Globus pallidus (tissue), 1 donor: ENCODE results near the gene SLC12A2.

ENCODE experiments used
- DNase-seq: peaks from one replicate; pipeline ENCODE4 v3.0.0-alpha.2; 2015; ENCODE audit warnings: low spot score

Gene SLC12A2

DNA sequence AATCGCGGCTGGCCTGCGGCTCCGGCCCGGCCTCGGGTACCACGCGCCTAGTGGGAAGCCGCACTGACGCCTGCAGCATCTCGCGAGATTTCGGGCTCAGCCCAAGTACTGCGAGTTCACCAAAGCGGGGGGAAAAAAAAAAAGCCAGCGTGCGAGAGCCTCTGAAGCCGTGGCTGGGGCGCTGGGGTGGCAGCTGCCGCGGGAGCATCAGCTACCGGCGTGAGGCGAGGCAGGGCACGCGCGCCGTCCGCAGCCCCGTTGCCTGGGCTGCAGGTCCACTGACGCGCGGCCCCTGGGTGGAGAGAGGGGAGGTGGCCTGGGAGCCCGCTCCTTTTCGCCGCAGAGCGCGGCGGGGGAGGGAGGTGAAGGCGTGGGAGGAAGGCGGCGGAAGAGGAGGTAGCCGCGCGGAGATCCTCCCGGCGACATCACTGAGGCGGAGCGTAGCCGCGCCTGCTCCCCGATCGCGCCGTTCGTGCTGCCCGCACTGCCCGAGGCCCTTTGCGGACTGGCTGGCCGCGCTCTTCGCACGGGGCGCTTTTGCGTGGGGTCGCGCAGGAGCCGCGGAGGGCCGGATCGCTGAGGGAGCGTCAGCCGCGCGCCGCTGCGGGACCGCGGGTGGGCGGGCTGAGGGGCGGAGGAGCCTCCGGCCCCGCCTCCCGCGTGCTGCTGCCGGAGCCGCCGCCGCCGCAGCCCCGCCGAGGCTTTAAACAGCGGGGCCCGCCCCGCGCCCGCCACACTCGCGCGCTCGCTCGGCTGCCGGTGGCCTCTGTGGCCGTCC lies at the start of gene SLC12A2:
Gene SLC12A2 (plus strand): TSS at position 734 of the 778 bp plus-strand sequence. CDS start 189 bp downstream, outside the sequence.
- DNase-seq: peak; percentile 91

DNA sequence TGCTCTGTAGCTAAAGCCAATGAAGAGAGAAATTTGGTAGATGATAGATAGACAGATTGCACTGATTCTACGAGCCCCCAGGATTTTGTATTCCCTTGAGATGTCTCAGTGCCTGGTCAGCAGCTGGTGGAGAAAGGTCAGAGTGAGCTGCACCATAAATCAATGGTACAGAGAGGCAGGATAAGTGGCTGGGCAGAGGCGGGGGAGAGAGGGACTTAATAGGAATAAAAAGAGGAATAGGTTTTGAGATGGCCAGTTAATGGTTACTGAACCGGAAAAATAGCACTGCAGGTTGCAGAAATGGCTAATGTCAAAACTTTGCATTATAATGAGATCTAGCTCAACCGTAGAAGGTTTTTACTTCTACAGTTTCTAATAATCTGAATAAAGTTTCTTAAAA lies 47.9 kb upstream of the SLC12A2 start:
- no peak for DNase-seq

DNA sequence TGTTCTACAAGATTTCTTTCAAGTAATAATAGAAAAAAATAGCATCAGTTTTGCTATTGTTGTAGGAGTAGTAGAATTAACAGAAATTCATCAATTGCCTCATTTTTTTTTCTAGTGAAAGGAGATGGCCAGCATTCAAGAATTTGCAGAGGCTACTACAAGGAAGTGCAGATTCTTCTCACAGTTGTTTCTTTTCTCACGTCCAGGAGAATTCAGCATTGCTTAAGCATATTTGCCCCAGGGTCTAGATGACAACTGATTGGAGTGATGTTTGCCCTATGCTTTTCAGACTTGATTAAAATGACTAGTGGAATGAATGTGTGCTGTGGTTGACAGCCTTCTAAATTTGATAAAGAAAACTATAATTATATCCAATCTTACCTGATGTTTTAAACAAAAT lies 46.6 kb upstream of the SLC12A2 start:
- no peak for DNase-seq

DNA sequence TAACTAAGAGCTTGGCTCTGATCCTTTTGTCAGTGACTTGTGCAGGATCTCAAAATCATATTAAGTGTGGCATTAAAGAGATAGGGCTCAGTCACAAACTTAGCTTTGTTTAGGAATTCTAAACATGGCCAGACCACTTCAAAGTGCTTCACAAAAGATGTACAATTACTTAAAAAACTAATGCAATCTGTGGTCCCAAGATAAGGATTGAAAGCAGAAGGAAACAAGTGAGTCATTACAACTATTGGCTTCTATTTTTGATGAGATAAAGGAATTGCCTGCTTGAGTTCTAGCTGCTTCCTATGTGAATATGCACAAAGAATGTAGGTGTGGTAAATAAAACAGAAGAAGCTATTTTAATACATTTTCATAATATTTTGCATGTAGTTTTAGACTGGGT lies 44.9 kb upstream of the SLC12A2 start:
- no peak for DNase-seq

DNA sequence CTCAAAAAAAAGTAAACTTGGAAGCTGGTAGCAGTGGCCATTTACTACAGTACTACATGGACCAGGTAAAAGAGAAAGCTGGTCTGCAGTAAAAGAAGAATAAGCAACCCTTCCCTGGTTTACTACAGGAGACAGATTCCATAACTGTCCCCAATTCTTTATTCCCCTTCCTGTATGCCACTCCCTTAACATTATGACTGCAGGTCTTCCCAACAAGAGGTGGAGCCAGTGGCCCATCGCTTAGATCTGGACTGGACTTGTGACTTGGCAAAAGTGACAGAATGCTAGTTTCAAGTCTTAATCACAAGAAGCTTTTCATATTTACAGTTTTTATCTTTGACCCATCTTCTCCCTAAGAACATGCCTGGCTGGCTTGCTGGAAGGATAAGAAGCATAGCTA lies 42.6 kb upstream of the SLC12A2 start:
- DNase-seq: no peak

DNA sequence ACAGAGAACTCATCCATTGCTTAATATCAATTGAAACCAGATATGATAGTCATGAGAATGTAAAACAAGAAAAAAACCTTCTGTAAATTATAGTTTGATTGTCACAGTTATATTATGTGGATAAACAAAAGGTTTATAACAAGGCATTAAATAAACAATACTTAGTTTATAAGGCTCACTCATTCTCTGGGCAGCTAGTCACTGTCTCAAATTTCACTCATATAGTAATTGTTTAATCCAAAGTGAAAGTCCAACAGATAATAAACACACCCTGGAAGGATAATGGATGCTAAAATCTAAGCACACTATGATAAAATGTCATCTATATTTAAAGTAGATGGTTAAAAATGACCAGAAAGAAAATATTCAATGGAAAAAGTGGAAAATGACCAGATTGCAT lies 30.8 kb upstream of the SLC12A2 start:
- DNase-seq: no peak

DNA sequence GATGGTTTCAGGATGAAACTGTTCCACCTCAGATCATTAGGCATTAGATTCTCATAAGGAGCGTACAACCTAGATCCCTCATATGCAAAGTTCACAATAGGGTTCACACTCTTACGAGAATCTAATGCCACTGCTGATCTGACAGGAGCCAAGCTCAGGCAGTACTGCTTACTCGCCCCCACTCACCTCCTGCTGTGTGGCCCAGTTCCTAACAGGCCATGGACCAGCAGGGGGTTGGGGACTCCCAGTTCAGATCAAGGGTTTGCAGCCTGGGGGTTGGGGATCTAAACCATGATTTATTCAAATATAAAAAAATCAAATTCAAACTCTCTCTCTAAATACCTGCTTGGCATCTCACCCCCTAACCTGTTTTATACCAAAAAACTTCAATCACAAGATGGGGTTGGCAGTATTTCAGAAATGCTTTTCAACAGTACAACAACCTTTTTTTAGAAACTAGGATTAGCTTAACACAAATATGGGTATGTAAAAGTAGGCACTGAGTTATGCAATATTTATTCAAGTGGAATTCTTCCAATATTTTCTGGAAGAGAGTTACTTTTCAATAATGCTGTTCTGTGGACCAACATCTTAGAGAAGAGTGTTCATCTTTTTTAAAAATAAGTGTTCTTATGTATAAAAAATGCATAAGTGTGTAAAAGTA lies 30.1 kb upstream of the SLC12A2 start:
- no peak for DNase-seq

DNA sequence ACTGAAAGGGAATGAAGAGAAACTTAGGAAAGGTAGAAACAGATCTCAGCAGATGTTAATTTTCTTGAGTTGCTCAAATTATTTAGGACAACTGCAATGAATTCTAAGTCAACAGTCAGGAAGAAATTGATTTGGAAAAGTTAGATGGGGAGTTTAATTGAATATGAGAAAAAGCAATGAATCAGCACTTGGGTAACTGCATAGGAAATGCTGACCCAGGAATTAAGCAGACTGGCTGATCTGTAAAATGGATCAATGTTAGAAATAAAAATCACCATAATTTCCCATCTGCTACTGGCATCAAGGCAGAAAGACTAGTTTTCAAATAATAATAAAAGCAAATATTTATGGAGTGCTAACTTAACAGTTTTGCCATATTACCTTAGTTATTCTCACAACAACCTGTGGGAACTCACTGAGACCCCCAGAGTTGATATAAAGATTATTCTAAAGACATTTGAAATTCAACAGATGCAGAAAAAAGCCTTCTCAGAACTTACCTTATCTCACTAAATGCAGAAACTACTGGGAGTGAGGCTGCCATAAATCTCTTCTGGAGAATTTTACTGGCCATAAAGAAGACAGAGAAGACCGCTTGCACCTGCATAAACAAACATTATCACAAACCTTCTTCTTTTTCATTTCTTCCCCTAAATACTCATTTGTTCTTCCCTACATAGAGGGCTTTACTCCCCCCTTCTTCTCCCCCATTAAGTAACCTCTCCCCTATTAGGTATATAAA lies 22.8 kb upstream of the SLC12A2 start:
- DNase-seq: no peak

DNA sequence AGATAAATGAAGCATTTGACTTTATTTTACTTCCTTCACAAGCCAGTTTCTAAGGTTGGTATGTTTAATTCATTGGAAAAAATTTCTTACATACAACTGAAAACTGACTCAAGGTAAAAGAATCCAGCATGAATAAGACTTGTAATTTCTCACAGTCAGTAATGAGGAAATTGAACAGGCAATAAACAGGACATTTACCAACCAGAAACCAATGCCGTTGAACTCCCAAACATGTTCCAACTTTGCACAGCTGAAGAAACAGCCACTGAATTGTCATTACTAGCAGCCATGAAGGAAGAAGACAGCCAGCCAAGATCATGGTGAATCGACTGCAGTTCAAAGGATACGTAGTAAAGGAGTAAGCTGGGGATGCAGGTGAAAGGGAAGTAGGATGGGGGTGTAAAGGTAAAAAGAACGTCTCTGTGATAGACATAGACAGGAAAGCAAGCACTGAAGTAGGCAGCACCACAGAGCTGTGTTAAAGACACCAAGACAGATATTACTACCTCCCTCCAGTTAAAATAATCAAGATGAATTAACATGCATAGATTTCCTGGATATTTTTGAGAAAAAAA lies 21.3 kb upstream of the SLC12A2 start:
- no peak for DNase-seq

DNA sequence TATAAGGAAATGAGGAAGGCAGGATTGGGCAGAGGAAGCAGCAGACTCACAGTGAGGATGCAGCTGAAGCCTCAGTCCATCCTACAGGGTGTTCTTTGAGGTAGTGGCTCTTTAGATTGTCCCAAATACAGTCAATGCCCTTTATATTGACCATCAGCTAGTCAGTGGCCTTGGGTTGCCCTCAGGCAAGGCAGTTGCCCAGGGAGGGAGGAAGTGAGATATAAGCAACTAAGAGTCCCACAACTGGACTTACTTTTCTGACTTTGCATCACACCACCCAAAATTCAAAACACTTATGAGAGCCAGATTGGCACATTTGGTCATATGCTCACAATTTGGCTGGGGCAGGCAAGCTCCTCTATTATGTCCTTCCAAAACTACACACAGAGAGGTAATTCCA lies 9.4 kb upstream of the SLC12A2 start:
- no peak for DNase-seq

DNA sequence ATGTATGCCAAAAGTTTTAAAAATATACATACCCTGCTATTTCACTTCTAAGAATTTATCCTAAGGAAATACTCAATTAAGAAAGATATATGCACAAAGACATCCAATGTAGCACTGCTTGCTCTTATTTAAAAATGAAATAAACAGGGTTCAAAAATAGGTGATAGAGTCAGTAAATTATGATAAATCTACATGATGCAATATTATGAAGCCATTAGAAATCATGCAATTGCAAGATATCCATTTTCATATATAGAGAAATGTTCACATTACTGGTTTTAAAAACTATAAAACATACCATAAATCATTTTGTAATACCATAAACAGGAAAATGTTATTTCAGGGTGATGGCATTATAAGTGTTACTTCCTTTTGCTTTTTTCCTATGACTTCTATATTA lies 8.6 kb upstream of the SLC12A2 start:
- DNase-seq: no peak

DNA sequence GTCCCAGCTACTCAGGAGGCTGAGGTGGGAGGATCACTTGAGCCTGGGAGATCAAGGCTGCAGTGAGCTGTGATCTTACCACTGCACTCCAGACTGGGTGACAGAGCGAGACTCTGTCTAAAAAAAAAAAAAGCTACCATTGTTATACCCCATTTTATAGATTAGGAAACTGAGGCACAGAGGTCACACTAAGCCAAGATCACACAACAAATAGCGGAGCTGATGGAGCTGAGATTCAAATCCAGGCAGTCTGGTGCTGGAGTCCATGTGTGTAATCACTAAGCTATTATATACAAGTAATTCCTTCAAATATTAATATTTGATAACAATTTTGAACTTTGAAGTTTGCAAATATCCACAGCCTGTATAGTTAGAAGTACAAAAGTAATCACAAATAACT lies 6.0 kb upstream of the SLC12A2 start:
- no peak for DNase-seq

DNA sequence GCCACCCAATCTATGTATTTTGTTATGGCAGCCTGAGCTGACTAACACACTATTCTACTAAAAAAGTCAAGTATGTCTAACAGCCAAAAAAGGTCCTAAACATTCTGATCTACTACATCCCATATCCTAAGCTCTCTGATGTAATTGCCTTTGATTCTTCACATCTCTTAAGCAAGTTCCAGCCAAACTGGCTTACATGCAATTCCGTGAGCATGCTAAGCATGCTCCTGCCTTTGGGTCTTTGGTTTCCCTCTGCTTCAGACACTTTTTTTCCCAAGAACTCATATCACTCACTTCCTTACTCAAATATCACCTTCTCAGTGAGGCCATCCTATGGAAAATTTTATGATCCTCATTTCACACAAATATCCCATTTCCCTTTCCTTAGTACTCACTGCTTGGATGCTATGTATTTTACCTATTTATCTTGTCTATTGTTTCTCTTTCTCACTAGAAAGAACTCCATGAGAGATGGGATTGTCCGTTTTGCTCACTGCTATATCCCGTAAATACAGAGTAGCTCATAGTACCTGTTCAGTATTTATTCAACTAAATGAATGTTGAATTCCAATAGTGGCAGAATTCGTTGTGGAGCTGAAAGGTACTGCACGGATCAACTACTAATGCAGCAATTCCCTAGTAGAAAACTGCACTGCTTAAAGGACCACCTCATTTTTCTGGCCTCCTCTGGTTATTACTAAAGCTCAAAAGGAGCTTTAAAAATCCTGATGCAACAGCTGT lies 2.3 kb upstream of the SLC12A2 start:
- no peak for DNase-seq

DNA sequence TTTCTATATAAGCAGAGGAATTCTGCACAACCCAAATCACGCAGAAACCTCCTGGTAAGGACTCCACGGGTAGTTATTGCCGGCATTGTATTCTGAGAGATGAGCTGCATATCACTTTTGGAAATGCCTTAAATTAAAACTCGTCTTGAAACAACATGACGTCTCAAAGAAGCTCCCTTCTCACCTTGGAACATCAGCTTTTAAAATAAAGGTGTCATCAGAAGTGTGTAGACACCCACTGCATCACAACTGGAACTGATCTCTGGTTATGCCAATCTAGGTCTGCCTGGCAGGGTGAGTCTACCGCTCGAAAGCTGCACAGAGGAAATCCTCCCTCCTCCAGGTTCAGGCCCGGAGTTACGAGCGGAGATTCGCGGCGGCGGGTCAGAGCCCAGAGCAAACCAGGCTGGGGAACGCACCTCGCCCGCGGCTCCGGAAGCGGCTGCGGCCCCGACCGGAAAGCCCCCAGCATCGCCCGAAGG lies 974 bp upstream of the SLC12A2 start:
- no peak for DNase-seq

DNA sequence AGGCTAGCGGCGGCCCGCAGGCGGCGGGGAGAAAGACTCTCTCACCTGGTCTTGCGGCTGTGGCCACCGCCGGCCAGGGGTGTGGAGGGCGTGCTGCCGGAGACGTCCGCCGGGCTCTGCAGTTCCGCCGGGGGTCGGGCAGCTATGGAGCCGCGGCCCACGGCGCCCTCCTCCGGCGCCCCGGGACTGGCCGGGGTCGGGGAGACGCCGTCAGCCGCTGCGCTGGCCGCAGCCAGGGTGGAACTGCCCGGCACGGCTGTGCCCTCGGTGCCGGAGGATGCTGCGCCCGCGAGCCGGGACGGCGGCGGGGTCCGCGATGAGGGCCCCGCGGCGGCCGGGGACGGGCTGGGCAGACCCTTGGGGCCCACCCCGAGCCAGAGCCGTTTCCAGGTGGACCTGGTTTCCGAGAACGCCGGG lies 253 bp downstream of the SLC12A2 start:
- DNase-seq: no peak

DNA sequence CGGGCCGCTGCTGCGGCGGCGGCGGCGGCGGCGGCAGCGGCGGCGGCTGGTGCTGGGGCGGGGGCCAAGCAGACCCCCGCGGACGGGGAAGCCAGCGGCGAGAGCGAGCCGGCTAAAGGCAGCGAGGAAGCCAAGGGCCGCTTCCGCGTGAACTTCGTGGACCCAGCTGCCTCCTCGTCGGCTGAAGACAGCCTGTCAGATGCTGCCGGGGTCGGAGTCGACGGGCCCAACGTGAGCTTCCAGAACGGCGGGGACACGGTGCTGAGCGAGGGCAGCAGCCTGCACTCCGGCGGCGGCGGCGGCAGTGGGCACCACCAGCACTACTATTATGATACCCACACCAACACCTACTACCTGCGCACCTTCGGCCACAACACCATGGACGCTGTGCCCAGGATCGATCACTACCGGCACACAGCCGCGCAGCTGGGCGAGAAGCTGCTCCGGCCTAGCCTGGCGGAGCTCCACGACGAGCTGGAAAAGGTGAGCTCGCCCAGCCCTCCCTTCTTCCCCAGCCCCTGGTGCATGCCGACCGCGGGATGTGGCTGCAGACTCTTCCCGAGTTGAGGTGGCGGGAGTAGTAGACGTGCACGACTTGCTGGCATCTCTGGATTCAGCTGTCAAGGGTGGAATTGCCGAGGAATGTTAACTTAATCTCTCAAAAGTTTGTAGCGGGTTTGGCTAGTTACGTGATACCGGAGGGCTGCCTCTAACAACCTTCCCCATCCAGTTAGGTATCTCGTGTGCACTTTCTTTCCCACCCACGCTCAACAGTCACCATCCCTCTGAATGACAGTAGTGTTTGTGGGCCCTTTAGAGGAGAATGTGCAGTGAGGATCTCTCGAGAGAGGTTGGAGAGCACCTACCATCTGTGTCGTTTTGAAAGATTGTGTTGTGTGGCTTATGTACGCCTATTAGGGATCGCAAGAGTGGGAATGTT lies 932 bp downstream of the SLC12A2 start:
- DNase-seq: peak; percentile 43

DNA sequence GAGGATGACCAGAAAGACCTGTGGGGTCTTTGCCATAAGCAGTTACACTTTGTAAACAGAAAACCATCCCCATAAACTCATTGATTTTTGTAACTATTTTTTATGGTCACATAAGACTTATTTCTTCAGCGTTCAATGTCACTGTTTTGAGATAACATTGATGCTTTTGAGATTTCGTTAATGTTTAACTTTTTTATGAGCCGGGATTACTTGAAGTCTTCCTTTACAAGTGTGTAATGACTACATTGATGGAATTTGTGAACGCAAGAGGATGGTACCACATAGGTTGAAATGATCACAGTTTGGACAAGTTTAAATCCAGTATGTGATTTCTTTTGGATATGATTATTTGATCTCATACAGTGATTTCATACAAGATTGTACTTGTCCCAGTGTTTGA lies 1.8 kb downstream of the SLC12A2 start:
- no peak for DNase-seq

DNA sequence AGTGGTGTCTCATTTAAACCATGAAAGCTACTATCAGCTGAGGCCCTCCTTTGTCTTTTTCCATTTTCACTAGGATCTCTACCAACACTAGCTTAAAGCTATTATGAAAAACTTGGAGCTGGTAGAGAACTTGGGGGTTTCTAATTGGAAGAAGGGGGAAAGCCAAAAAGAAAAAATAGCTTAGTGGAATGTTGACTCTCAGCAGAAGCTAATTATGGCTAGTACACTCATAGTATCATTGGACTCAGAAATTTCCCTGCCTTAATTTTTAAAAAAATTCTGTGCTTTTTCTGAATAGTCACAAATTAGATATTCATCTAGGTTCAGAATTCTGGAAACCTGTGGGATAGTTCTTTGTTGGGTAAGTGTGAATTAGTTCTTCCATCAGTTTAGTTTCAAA lies 8.0 kb downstream of the SLC12A2 start:
- no peak for DNase-seq

DNA sequence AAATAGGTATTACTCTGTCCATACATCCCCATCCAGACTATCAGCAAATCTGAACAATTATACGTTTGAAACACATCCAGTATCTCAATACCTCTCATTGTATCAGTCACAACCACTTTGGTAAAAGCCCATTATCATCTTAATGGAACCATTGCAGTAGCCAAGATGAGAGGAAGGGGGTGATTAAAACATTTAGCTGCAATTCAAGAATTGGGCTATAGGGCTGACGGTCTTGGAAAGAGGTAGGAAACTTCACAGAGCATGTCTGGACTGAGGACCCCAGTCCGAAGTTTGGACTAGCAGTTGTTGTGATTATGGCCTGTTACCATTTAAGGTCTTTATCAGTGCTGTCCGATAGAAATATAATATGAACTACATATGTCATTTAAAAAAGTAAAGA lies 8.6 kb downstream of the SLC12A2 start:
- no peak for DNase-seq

DNA sequence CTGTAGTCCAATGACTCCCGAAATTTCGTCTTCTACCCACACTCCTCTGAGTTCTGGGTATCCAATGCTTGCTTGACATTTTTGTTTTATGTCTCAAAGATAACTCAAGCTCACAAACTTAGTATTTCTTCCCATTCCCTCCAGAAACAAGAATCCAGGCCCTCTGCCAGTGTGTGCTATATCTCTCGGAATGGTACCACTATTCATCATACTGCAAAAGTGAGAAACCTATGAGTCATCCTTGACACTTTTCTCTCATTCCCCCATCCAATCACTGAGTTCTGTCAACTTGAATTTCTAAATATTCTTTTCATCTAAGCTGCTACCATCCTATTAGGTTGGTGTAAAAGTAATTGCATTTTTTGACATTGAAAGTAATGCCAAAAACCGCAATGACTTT lies 9.8 kb downstream of the SLC12A2 start:
- DNase-seq: no peak

DNA sequence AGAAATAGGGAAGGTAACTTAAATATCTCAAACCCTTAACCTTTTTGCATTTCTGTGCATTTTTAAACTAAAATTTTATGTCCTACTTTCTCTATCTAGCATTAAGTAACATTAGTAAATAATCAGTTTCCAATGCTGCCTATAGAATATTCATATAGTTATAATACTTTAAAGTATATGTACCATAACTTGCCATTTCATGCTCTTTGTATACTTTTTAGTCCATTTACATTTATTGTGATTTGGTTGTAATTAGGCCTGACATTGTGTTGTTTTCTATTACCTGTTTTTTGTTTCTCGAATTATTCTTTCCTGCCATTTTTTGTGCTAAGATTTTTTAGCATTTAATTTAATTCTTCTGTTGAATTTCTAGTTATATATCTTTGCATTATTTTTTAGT lies 13.7 kb downstream of the SLC12A2 start:
- no peak for DNase-seq
